CD1c-positive myeloid dendritic cell (primary cell): Measurements from ENCODE around the gene MS4A6E.
"Not testable (repeated sequence)": the region's sequence is repeated elsewhere in the genome, so short reads cannot be mapped to it uniquely, and the experiment has no call there.

Experiments
- DNase-seq: peaks from one replicate; pipeline ENCODE4 v3.0.0-alpha.2; 2016; ENCODE audit errors: extremely low spot score

Gene MS4A6E

GRCh38 chr11:60336767-60337391 lies 9.8 kb downstream of the MS4A6E start:
- peak; percentile 56 for DNase-seq

- DNase-seq: no peak
Observed at GRCh38 chr11:60338053-60338452, 11.0 kb downstream of the MS4A6E start.

GRCh38 chr11:60339356-60339755 lies 12.3 kb downstream of the MS4A6E start:
- DNase-seq: no peak

GRCh38 chr11:60343094-60343704 lies 16.1 kb downstream of the MS4A6E start:
- DNase-seq: peak; percentile 65

GRCh38 chr11:60344146-60344545 lies 17.1 kb downstream of the MS4A6E start:
- DNase-seq: no peak

- DNase-seq: peak; percentile 52
Observed at GRCh38 chr11:60345489-60345888, 18.4 kb downstream of the MS4A6E start.

- peak; percentile 19 for DNase-seq
Observed at GRCh38 chr11:60347084-60347797, 20.2 kb downstream of the MS4A6E start.

- DNase-seq: no peak
Observed at GRCh38 chr11:60348116-60348515, 21.1 kb downstream of the MS4A6E start.

- DNase-seq: peak; percentile 48
Observed at GRCh38 chr11:60349990-60350389, 22.9 kb downstream of the MS4A6E start.

- DNase-seq: peak; percentile 47
Observed at GRCh38 chr11:60357771-60358170, 30.7 kb downstream of the MS4A6E start.

- DNase-seq: no peak
Observed at GRCh38 chr11:60360621-60361020, 33.6 kb downstream of the MS4A6E start.

GRCh38 chr11:60362241-60362640 lies 35.2 kb downstream of the MS4A6E start:
- peak; percentile 25 for DNase-seq

- peak; percentile 91 for DNase-seq
Observed at GRCh38 chr11:60363542-60364470, 36.8 kb downstream of the MS4A6E start.

GRCh38 chr11:60366262-60366904 lies 39.3 kb downstream of the MS4A6E start:
- not testable (repeated sequence) for DNase-seq

GRCh38 chr11:60367009-60367408 lies 40.0 kb downstream of the MS4A6E start:
- peak; percentile 56 for DNase-seq

GRCh38 chr11:60367896-60368295 lies 40.8 kb downstream of the MS4A6E start:
- DNase-seq: no peak

GRCh38 chr11:60370252-60370810 lies 43.3 kb downstream of the MS4A6E start:
- DNase-seq: no peak

GRCh38 chr11:60370811-60371298 lies 43.8 kb downstream of the MS4A6E start:
- DNase-seq: no peak

GRCh38 chr11:60371386-60371785 lies 44.3 kb downstream of the MS4A6E start:
- peak; percentile 57 for DNase-seq

- DNase-seq: no peak
Observed at GRCh38 chr11:60371854-60372253, 44.8 kb downstream of the MS4A6E start.

- no peak for DNase-seq
Observed at GRCh38 chr11:60372767-60373166, 45.7 kb downstream of the MS4A6E start.
